Measurements from ENCODE around the gene ETV7. TPM values are rescaled to one million over a fixed set of nuclear protein-coding genes. Genes with fewer than 3 reads are reported as not detected.

ETV7 gene
- total and polyA plus RNA-seq, 3 experiments from 2014 or later = 0.61 to 2.4 (median 0.78) TPM

GRCh38 chr6:36350681-36351571 lies 36.5 kb downstream of the ETV7 start:
- Mint-ChIP-seq H3K36me3 (peaks cover 0 to 3% (median 2%) of the 10 kb centered on the region in 3 donors), H3K27ac (no peak overlapping the region), H3K4me3 (no peak overlapping the region), H3K27me3 (peaks cover 0 to 5% of the 10 kb centered on the region in 2 donors), H3K9me3 (peaks cover 0 to 3% (median 0%) of the 10 kb centered on the region in 5 donors), H3K4me1 (no peaks in the 10 kb centered on the region)
- no peak for DNase-seq
- no peaks in the 10 kb centered on the region for H3K9me3 ChIP-seq (ENCODE audit: low read length)
- H3K27me3 ChIP-seq (ENCODE audit: insufficient read depth, low read length, poor library complexity, severe bottlenecking) = no peaks in the 10 kb centered on the region
- no peak overlapping the region for H3K4me3 ChIP-seq (ENCODE audit: low read length)
- H3K4me1 ChIP-seq (ENCODE audit: insufficient read depth, low read length) = no peaks in the 10 kb centered on the region
- CTCF ChIA-PET = interaction anchor here (1.3 to 3.9 kb wide), 2 partner anchors 9 to 10 kb away, joined by 3 to 26 read pairs; no protein-coding TSS in a partner anchor
- no peaks in the 10 kb centered on the region for H3K36me3 ChIP-seq (ENCODE audit: insufficient read depth, low read length)
- H3K27ac ChIP-seq (ENCODE audit: low read depth, low read length) = no peak overlapping the region
- POLR2A ChIA-PET = no interaction called here

DNA sequence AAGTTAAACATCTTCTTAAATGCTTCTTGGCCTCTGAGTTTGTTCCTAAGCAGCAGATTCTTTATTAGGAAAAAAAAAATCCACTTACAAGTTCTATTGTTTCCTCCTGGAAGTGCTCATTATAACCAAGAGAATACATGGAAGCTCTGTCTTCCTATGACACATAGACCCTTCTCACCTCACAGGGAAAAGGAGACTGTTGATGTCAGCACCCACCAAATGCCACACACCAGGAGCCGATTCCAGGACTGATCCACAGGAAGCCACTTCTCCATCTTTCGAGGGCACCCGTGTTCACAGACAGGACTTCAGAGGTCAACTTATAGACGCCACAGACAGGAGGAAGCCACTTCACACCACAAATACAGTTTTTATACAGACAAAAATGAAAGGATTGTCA lies 37.4 kb downstream of the ETV7 start:
- ChIA-PET POLR2A (no interaction called here), CTCF (interaction anchor here (1.3 to 3.9 kb wide), 2 partner anchors 8 to 11 kb away, joined by 3 to 26 read pairs; no protein-coding TSS in a partner anchor)
- Mint-ChIP-seq H3K9me3 (peaks cover 0 to 3% (median 0%) of the 10 kb centered on the region in 5 donors), H3K27ac (no peak overlapping the region), H3K36me3 (peaks cover 0 to 3% (median 2%) of the 10 kb centered on the region in 3 donors), H3K4me3 (no peak overlapping the region), H3K4me1 (no peaks in the 10 kb centered on the region), H3K27me3 (peaks cover 0 to 4% of the 10 kb centered on the region in 2 donors)
- no peak overlapping the region for H3K27ac ChIP-seq (ENCODE audit: low read depth, low read length)
- no peak overlapping the region for H3K4me3 ChIP-seq (ENCODE audit: low read length)
- H3K27me3 ChIP-seq (ENCODE audit: insufficient read depth, low read length, poor library complexity, severe bottlenecking) = no peaks in the 10 kb centered on the region
- no peaks in the 10 kb centered on the region for H3K4me1 ChIP-seq (ENCODE audit: insufficient read depth, low read length)
- DNase-seq = no peak
- no peaks in the 10 kb centered on the region for H3K9me3 ChIP-seq (ENCODE audit: low read length)
- H3K36me3 ChIP-seq (ENCODE audit: insufficient read depth, low read length) = no peaks in the 10 kb centered on the region

- H3K36me3 Mint-ChIP-seq = peaks cover 0 to 3% (median 2%) of the 10 kb centered on the region in 3 donors
- CTCF ChIA-PET = interaction anchor here (0.8 kb wide), 1 partner anchor 8 kb away, joined by 3 read pairs; no protein-coding TSS in a partner anchor
These were observed 38.2 kb downstream of the ETV7 start for GRCh38 chr6:36349240-36349639.

GRCh38 chr6:36347621-36348020 lies 39.8 kb downstream of the ETV7 start:
- CTCF ChIA-PET = no interaction called here
- Histone ChIP-seq H3K27me3 (ENCODE audit: insufficient read depth, low read length, poor library complexity, severe bottlenecking) (no peaks in the 10 kb centered on the region), H3K27ac (ENCODE audit: low read depth, low read length) (no peak overlapping the region), H3K4me1 (ENCODE audit: insufficient read depth, low read length) (no peaks in the 10 kb centered on the region), H3K36me3 (ENCODE audit: insufficient read depth, low read length) (no peaks in the 10 kb centered on the region), H3K9me3 (ENCODE audit: low read length) (no peaks in the 10 kb centered on the region), H3K4me3 (ENCODE audit: low read length) (no peak overlapping the region)
- Mint-ChIP-seq H3K27ac (no peak overlapping the region), H3K9me3 (no peaks in the 10 kb centered on the region), H3K36me3 (no peaks in the 10 kb centered on the region), H3K4me1 (no peaks in the 10 kb centered on the region), H3K4me3 (no peak overlapping the region), H3K27me3 (no peaks in the 10 kb centered on the region)
- no peak for DNase-seq
- POLR2A ChIA-PET = no interaction called here

More at GRCh38 chr6:36349240-36349639, 38.2 kb downstream of the ETV7 start:
- no peaks in the 10 kb centered on the region for H3K4me1 ChIP-seq (ENCODE audit: insufficient read depth, low read length)
- no peak overlapping the region for H3K4me3 ChIP-seq (ENCODE audit: low read length)
- peak in 1 of 5 donors; percentile 8 for DNase-seq
- H3K27me3 ChIP-seq (ENCODE audit: insufficient read depth, low read length, poor library complexity, severe bottlenecking) = no peaks in the 10 kb centered on the region
- no peak overlapping the region for H3K27ac Mint-ChIP-seq
- POLR2A ChIA-PET = no interaction called here
- no peak overlapping the region for H3K4me3 Mint-ChIP-seq
- peaks cover 0 to 1% of the 10 kb centered on the region in 2 donors for H3K27me3 Mint-ChIP-seq
- peaks cover 0 to 3% (median 0%) of the 10 kb centered on the region in 5 donors for H3K9me3 Mint-ChIP-seq
- no peaks in the 10 kb centered on the region for H3K9me3 ChIP-seq (ENCODE audit: low read length)
- H3K4me1 Mint-ChIP-seq = no peaks in the 10 kb centered on the region
- no peaks in the 10 kb centered on the region for H3K36me3 ChIP-seq (ENCODE audit: insufficient read depth, low read length)
- no peak overlapping the region for H3K27ac ChIP-seq (ENCODE audit: low read depth, low read length)

DNA sequence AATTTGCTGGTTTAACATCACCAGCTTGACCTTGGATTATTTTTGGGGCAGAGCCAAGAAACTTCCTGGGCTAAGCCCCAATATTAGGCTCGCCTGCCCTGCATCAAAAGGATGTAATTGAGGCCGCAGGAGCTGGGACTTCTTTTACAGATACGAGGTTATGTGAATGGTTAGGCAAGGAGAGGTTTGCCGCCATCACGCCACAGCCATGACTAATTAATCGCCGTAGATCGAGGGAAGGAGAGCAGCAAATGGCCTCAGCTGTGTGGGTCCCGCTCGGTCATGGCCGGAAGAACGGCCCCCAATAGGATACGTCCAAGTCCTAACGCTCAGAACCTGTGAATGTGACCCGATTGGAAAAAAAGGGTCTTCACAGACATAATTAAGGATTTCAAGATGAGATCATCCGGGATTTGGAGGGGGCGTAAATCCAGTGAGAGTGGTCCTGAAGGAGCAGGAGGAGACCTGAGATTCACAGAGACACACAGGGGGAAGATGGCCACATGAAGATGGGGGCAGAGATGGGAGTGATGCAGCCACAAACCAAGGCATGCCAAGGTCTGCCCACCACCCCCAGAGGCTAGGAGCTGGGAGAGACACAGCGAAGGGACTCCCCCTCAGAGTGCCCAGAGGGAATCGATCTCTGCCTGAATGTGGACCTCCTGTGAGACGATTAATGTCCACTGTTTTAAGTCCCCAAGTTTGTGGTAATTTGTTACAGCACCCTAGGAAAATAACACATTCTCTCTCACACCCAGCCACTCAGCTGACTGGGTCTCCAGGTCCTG lies 40.8 kb downstream of the ETV7 start:
- H3K36me3 Mint-ChIP-seq = no peaks in the 10 kb centered on the region
- peaks cover 0 to 3% of the 10 kb centered on the region in 2 donors for H3K27me3 Mint-ChIP-seq
- H3K4me1 Mint-ChIP-seq = no peaks in the 10 kb centered on the region
- Histone ChIP-seq H3K4me3 (ENCODE audit: low read length) (no peak overlapping the region), H3K27ac (ENCODE audit: low read depth, low read length) (no peak overlapping the region), H3K36me3 (ENCODE audit: insufficient read depth, low read length) (no peaks in the 10 kb centered on the region), H3K9me3 (ENCODE audit: low read length) (no peaks in the 10 kb centered on the region), H3K27me3 (ENCODE audit: insufficient read depth, low read length, poor library complexity, severe bottlenecking) (no peaks in the 10 kb centered on the region), H3K4me1 (ENCODE audit: insufficient read depth, low read length) (no peaks in the 10 kb centered on the region)
- H3K4me3 Mint-ChIP-seq = no peak overlapping the region
- no peaks in the 10 kb centered on the region for H3K9me3 Mint-ChIP-seq
- no peak overlapping the region for H3K27ac Mint-ChIP-seq
- ChIA-PET POLR2A (no interaction called here), CTCF (interaction anchor here (0.7 to 1.4 kb wide), 3 partner anchors 11 to 172 kb away, joined by 3 read pairs; no protein-coding TSS in a partner anchor)
- no peak for DNase-seq

- Mint-ChIP-seq H3K36me3 (no peaks in the 10 kb centered on the region), H3K27me3 (peaks cover under 1 to 4% of the 10 kb centered on the region in 2 donors), H3K4me1 (peaks cover under 1 to 2% (median 1%) of the 10 kb centered on the region in 3 donors), H3K4me3 (no peak overlapping the region), H3K9me3 (peaks cover 0 to under 1% (median 0%) of the 10 kb centered on the region in 5 donors), H3K27ac (no peak overlapping the region)
- Histone ChIP-seq H3K9me3 (ENCODE audit: low read length) (no peaks in the 10 kb centered on the region), H3K4me3 (ENCODE audit: low read length) (no peak overlapping the region), H3K27ac (ENCODE audit: low read depth, low read length) (no peak overlapping the region), H3K36me3 (ENCODE audit: insufficient read depth, low read length) (no peaks in the 10 kb centered on the region), H3K27me3 (ENCODE audit: insufficient read depth, low read length, poor library complexity, severe bottlenecking) (peaks cover under 1% of the 10 kb centered on the region), H3K4me1 (ENCODE audit: insufficient read depth, low read length) (peaks cover 4% of the 10 kb centered on the region)
- DNase-seq = no peak
- ChIA-PET POLR2A (no interaction called here), CTCF (interaction anchor here (0.7 to 1.4 kb wide), 3 partner anchors 12 to 171 kb away, joined by 3 read pairs; no protein-coding TSS in a partner anchor)
These were observed 41.6 kb downstream of the ETV7 start for GRCh38 chr6:36345681-36346466.

GRCh38 chr6:36343109-36343680 lies 44.3 kb downstream of the ETV7 start:
- H3K36me3 ChIP-seq (ENCODE audit: insufficient read depth, low read length) = no peaks in the 10 kb centered on the region
- H3K27me3 ChIP-seq (ENCODE audit: insufficient read depth, low read length, poor library complexity, severe bottlenecking) = peaks cover 4% of the 10 kb centered on the region
- no peak overlapping the region for H3K27ac ChIP-seq (ENCODE audit: low read depth, low read length)
- no peak overlapping the region for H3K4me3 ChIP-seq (ENCODE audit: low read length)
- ChIA-PET POLR2A (no interaction called here), CTCF (interaction anchor here (1.1 to 3.9 kb wide), 3 partner anchors 8 to 41 kb away, joined by 3 to 26 read pairs (median 16); no protein-coding TSS in a partner anchor)
- H3K4me3 Mint-ChIP-seq = no peak overlapping the region
- H3K4me1 Mint-ChIP-seq = peaks cover 4 to 9% (median 5%) of the 10 kb centered on the region in 3 donors
- no peak for DNase-seq
- no peak overlapping the region for H3K27ac Mint-ChIP-seq
- peaks cover 0 to 1% (median 0%) of the 10 kb centered on the region in 5 donors for H3K9me3 Mint-ChIP-seq
- H3K4me1 ChIP-seq (ENCODE audit: insufficient read depth, low read length) = peaks cover 7% of the 10 kb centered on the region
- H3K9me3 ChIP-seq (ENCODE audit: low read length) = no peaks in the 10 kb centered on the region
- no peaks in the 10 kb centered on the region for H3K36me3 Mint-ChIP-seq
- peaks cover 10 to 20% of the 10 kb centered on the region in 2 donors for H3K27me3 Mint-ChIP-seq
